IPS DF 6.9 (cell line): Measurements from ENCODE around the gene ALDH6A1.

Experiments
- DNase-seq: peaks from one replicate; pipeline ENCODE4 v3.0.0-alpha.2; 2013; ENCODE audit warnings: low read depth, low spot score
- H3K27ac ChIP-seq: one replicate; pipeline ENCODE4 v1.5.1; 2013; ENCODE audit warnings: low read length, control low read depth
- H3K27me3 ChIP-seq: 2 replicates; pipeline ENCODE4 v1.6.1; 2013; ENCODE audit warnings: mild to moderate bottlenecking, low read length; ENCODE audit not compliant: control insufficient read depth, insufficient read depth
- H3K36me3 ChIP-seq: 2 replicates; pipeline ENCODE4 v1.6.1; 2013; ENCODE audit warnings: low read length; ENCODE audit not compliant: control insufficient read depth, insufficient read depth
- H3K4me1 ChIP-seq: 2 replicates; pipeline ENCODE4 v1.6.1; 2013; ENCODE audit warnings: low read length; ENCODE audit not compliant: control insufficient read depth, insufficient read depth
- H3K4me3 ChIP-seq: 2 replicates; pipeline ENCODE4 v1.5.1; 2013; ENCODE audit warnings: mild to moderate bottlenecking, low read length
- H3K9me3 ChIP-seq: 2 replicates; pipeline ENCODE4 v1.6.1; 2013; ENCODE audit warnings: low read length, inconsistent platforms; ENCODE audit not compliant: control insufficient read depth, insufficient read depth
- WGBS: extraction: QIAGEN DNeasy Blood & Tissue Kit; methylation state at CpG from one replicate; pipeline ENCODE4 v1.1.7; 2013; ENCODE audit warnings: mixed read lengths, missing lambda C conversion rate; ENCODE audit not compliant: insufficient read length, insufficient coverage; 5-methylcytosine and 5-hydroxymethylcytosine counted together

The ALDH6A1 gene

GRCh38 chr14:74049876-74050495 is 34.3 kb downstream of the ALDH6A1 start:
- Histone ChIP-seq H3K27ac (no peak overlapping the region), H3K4me3 (no peak overlapping the region), H3K27me3 (no peaks in the 10 kb centered on the region), H3K36me3 (no peaks in the 10 kb centered on the region), H3K4me1 (no peaks in the 10 kb centered on the region), H3K9me3 (no peaks in the 10 kb centered on the region)
- no CpG with 5 or more reads among the region's 3 CpGs for WGBS
- DNase-seq: no peak

GRCh38 chr14:74048281-74048680 is 36.0 kb downstream of the ALDH6A1 start:
- DNase-seq: peak; percentile 5
- no peaks in the 10 kb centered on the region for H3K9me3 ChIP-seq
- H3K27ac ChIP-seq: no peak overlapping the region
- H3K4me1 ChIP-seq: no peaks in the 10 kb centered on the region
- no peaks in the 10 kb centered on the region for H3K36me3 ChIP-seq
- WGBS: no CpG with 5 or more reads among the region's 3 CpGs
- no peak overlapping the region for H3K4me3 ChIP-seq
- H3K27me3 ChIP-seq: no peaks in the 10 kb centered on the region

- no peaks in the 10 kb centered on the region for H3K36me3 ChIP-seq
- WGBS: no CpG with 5 or more reads among the region's 4 CpGs
- H3K9me3 ChIP-seq: no peaks in the 10 kb centered on the region
- H3K4me1 ChIP-seq: no peaks in the 10 kb centered on the region
- H3K27me3 ChIP-seq: no peaks in the 10 kb centered on the region
- no peak for DNase-seq
- H3K27ac ChIP-seq: no peak overlapping the region
- H3K4me3 ChIP-seq: no peak overlapping the region
These were observed 38.7 kb downstream of the ALDH6A1 start for GRCh38 chr14:74045522-74045921.

GRCh38 chr14:74042296-74042695 is 42.0 kb downstream of the ALDH6A1 start:
- no peak for DNase-seq

GRCh38 chr14:74038020-74038859 is 46.0 kb downstream of the ALDH6A1 start:
- H3K27ac ChIP-seq: no peak overlapping the region
- DNase-seq: no peak
- WGBS: no CpG with 5 or more reads among the region's 3 CpGs
- H3K27me3 ChIP-seq: no peaks in the 10 kb centered on the region
- H3K9me3 ChIP-seq: no peaks in the 10 kb centered on the region
- H3K4me3 ChIP-seq: no peak overlapping the region
- H3K36me3 ChIP-seq: no peaks in the 10 kb centered on the region
- H3K4me1 ChIP-seq: no peaks in the 10 kb centered on the region

More at GRCh38 chr14:74042296-74042695, 42.0 kb downstream of the ALDH6A1 start:
- Histone ChIP-seq H3K4me1 (no peaks in the 10 kb centered on the region), H3K4me3 (no peak overlapping the region), H3K27me3 (no peaks in the 10 kb centered on the region), H3K9me3 (no peaks in the 10 kb centered on the region), H3K27ac (no peak overlapping the region), H3K36me3 (no peaks in the 10 kb centered on the region)
- no CpG with 5 or more reads among the region's 2 CpGs for WGBS

- H3K36me3 ChIP-seq: no peaks in the 10 kb centered on the region
- DNase-seq: no peak
- H3K4me1 ChIP-seq: no peaks in the 10 kb centered on the region
- no CpG with 5 or more reads among the region's 4 CpGs for WGBS
- no peak overlapping the region for H3K27ac ChIP-seq
- no peaks in the 10 kb centered on the region for H3K9me3 ChIP-seq
- no peaks in the 10 kb centered on the region for H3K27me3 ChIP-seq
- H3K4me3 ChIP-seq: no peak overlapping the region
These were observed 48.7 kb downstream of the ALDH6A1 start for GRCh38 chr14:74035556-74035955.

GRCh38 chr14:74034572-74034971 is 49.7 kb downstream of the ALDH6A1 start:
- no peaks in the 10 kb centered on the region for H3K36me3 ChIP-seq
- H3K4me3 ChIP-seq: no peak overlapping the region
- no peaks in the 10 kb centered on the region for H3K27me3 ChIP-seq
- H3K4me1 ChIP-seq: no peaks in the 10 kb centered on the region
- no peaks in the 10 kb centered on the region for H3K9me3 ChIP-seq
- no peak for DNase-seq
- H3K27ac ChIP-seq: no peak overlapping the region
- WGBS: no CpG with 5 or more reads among the region's 3 CpGs

- WGBS: no CpG with 5 or more reads among the region's 3 CpGs
- no peak overlapping the region for H3K4me3 ChIP-seq
- no peaks in the 10 kb centered on the region for H3K4me1 ChIP-seq
- no peaks in the 10 kb centered on the region for H3K27me3 ChIP-seq
- H3K9me3 ChIP-seq: no peaks in the 10 kb centered on the region
- DNase-seq: no peak
- no peak overlapping the region for H3K27ac ChIP-seq
- no peaks in the 10 kb centered on the region for H3K36me3 ChIP-seq
These were observed 55.1 kb downstream of the ALDH6A1 start for GRCh38 chr14:74029136-74029535.

GRCh38 chr14:74022346-74022745 is 61.9 kb downstream of the ALDH6A1 start:
- Histone ChIP-seq H3K4me1 (no peaks in the 10 kb centered on the region), H3K4me3 (no peak overlapping the region), H3K27ac (no peak overlapping the region), H3K27me3 (no peaks in the 10 kb centered on the region), H3K36me3 (no peaks in the 10 kb centered on the region), H3K9me3 (no peaks in the 10 kb centered on the region)
- WGBS: no CpG with 5 or more reads among the region's 4 CpGs
- DNase-seq: no peak

- Histone ChIP-seq H3K27me3 (no peaks in the 10 kb centered on the region), H3K4me1 (no peaks in the 10 kb centered on the region), H3K4me3 (peak overlapping the region; percentile 69; the same call in 1 of the 2 replicates), H3K9me3 (no peaks in the 10 kb centered on the region), H3K36me3 (no peaks in the 10 kb centered on the region), H3K27ac (no peak overlapping the region)
- no CpG with 5 or more reads among the region's 21 CpGs for WGBS
- no peak for DNase-seq
These were observed 64.7 kb downstream of the ALDH6A1 start for GRCh38 chr14:74019408-74020137.
